B cell (primary cell): Measurements from ENCODE around the gene ITGB1. TPM values are rescaled to one million over a fixed set of nuclear protein-coding genes. Genes with fewer than 3 reads are reported as not detected.
A peak's percentile ranks its signal among the peaks of the same experiment; 100 is the strongest.
"Not testable (repeated sequence)": the region's sequence is repeated elsewhere in the genome, so short reads cannot be mapped to it uniquely, and the experiment has no call there.

Experiments used
- ATAC-seq: fragments of 200-7000 bp; cut with Tn5 transposase; one replicate; pipeline ENCODE4 v1.10.0; 2021; ENCODE audit warnings: low read depth, mild to moderate bottlenecking, moderate number of reproducible peaks, moderate library complexity
- CTCF ChIA-PET: fragments of 350-600 bp; sonication (Branson Sonifier 250); formaldehyde crosslinking; loops from one replicate; lab custom pipeline; 2021; ENCODE audit warnings: antibody characterized with exemption, inconsistent platforms; lab: Charles Lee
- POLR2A ChIA-PET: fragments of 350-600 bp; sonication (Branson Sonifier 250); formaldehyde crosslinking; loops from one replicate; lab custom pipeline; 2021; ENCODE audit warnings: antibody characterized with exemption; lab: Charles Lee
- DNase-seq: peaks from one replicate; pipeline ENCODE4 v3.0.0; 2013
- H2AFZ ChIP-seq: 2 replicates; pipeline ENCODE4 v1.6.1; 2012; ENCODE audit warnings: mild to moderate bottlenecking, low read depth, low read length; ENCODE audit not compliant: insufficient read depth, poor library complexity, severe bottlenecking
- H3K27ac ChIP-seq, 2 donors: 1 replicate in 1 of 2; 2 replicates in 1 of 2; pipeline ENCODE4 v1.5.1; 2012 to 2013; ENCODE audit warnings: low read length in 2 of 2, mild to moderate bottlenecking in 2 of 2, moderate library complexity in 1 of 2
- H3K27me3 ChIP-seq, 4 experiments: fragments of 200-600 bp in 1 of 4; sonication (generic) in 1 of 4; replicated peaks in 1 of 4; 1 replicate in 2 of 4; 2 replicates in 2 of 4; pipeline versions ENCODE4 v1.6.1 to v1.7.0; 2013 to 2016; ENCODE audit warnings: low read length in 3 of 4, mild to moderate bottlenecking in 2 of 4, mixed read lengths in 1 of 4, moderate library complexity in 1 of 4; ENCODE audit not compliant: insufficient read depth in 4 of 4, control insufficient read depth in 3 of 4; ENCODE audit errors: control extremely low read depth in 1 of 4
- H3K36me3 ChIP-seq, 2 experiments: replicated peaks in 1 of 2; 1 replicate in 1 of 2; 2 replicates in 1 of 2; pipeline versions ENCODE4 v1.6.1 to v1.7.1; 2013; ENCODE audit warnings: low read length in 1 of 2; ENCODE audit not compliant: insufficient read depth in 2 of 2, control insufficient read depth in 1 of 2; ENCODE audit errors: control extremely low read depth in 1 of 2, extremely low read depth in 1 of 2
- H3K4me1 ChIP-seq, 2 donors: fragments of 200-600 bp in 1 of 2; sonication (generic) in 1 of 2; 1 replicate in 1 of 2; 2 replicates in 1 of 2; pipeline versions ENCODE4 v1.5.1 to v1.6.1; 2013 to 2017; ENCODE audit warnings: low read length in 2 of 2; ENCODE audit not compliant: control insufficient read depth in 2 of 2, insufficient read depth in 2 of 2
- H3K4me2 ChIP-seq: replicated peaks from 2 replicates; pipeline ENCODE3; 2012; ENCODE audit warnings: mild to moderate bottlenecking, low read depth, low read length; ENCODE audit not compliant: poor library complexity, severe bottlenecking
- H3K4me3 ChIP-seq, 5 experiments: fragments of 200-600 bp in 1 of 5; sonication (generic) in 1 of 5; 1 replicate in 3 of 5; 2 replicates in 2 of 5; pipeline versions ENCODE4 v1.5.1 to v1.7.0; 2011 to 2016; ENCODE audit warnings: low read length in 4 of 5, mild to moderate bottlenecking in 4 of 5, low read depth in 2 of 5, control low read depth in 1 of 5, moderate library complexity in 1 of 5; ENCODE audit not compliant: insufficient read depth in 1 of 5; ENCODE audit errors: control extremely low read depth in 1 of 5, extremely low read depth in 1 of 5
- H3K79me2 ChIP-seq: fragments of 200-600 bp; sonication (generic); one replicate; pipeline ENCODE4 v1.6.0; 2016; ENCODE audit warnings: low read length; ENCODE audit not compliant: control insufficient read depth, insufficient read depth
- H3K9ac ChIP-seq: fragments of 200-600 bp; sonication (generic); 2 replicates; pipeline ENCODE4 v1.6.1; 2017; ENCODE audit warnings: mild to moderate bottlenecking, low read length, moderate library complexity
- H3K9me3 ChIP-seq, 3 donors: one replicate each; pipeline versions ENCODE4 v1.6.1 to v1.7.1; 2013; ENCODE audit warnings: low read length in 2 of 3; ENCODE audit not compliant: control insufficient read depth in 2 of 3, insufficient read depth in 1 of 3; ENCODE audit errors: control extremely low read depth in 1 of 3
- H4K20me1 ChIP-seq: 2 replicates; pipeline ENCODE4 v1.6.0; 2012; ENCODE audit warnings: mild to moderate bottlenecking, low read length; ENCODE audit not compliant: insufficient read depth, control insufficient read depth, poor library complexity, severe bottlenecking
- H3K27ac Mint-ChIP-seq: one replicate; pipeline ENCODE4 v1.8.0; 2021; ENCODE audit warnings: mixed read lengths
- H3K27me3 Mint-ChIP-seq: one replicate; pipeline ENCODE4 v1.8.0; 2021; ENCODE audit warnings: mixed read lengths
- H3K4me1 Mint-ChIP-seq: one replicate; pipeline ENCODE4 v1.8.0; 2021; ENCODE audit warnings: mixed read lengths
- H3K4me3 Mint-ChIP-seq: one replicate; pipeline ENCODE4 v1.8.0; 2021; ENCODE audit warnings: mixed read lengths
- H3K9me3 Mint-ChIP-seq: one replicate; pipeline ENCODE4 v1.8.0; 2022; ENCODE audit warnings: mixed read lengths; ENCODE audit not compliant: insufficient read depth
- EZH2 ChIP-seq: IDR thresholded peaks from 2 replicates; pipeline ENCODE4 v1.6.1; 2012; ENCODE audit warnings: borderline replicate concordance, low read depth, mild to moderate bottlenecking, moderate library complexity, low read length; ENCODE audit not compliant: insufficient read depth, poor library complexity, severe bottlenecking
- WGBS: methylation state at CpG from one replicate; pipeline ENCODE4 v1.1.5; 2013; ENCODE audit warnings: missing lambda C conversion rate; ENCODE audit not compliant: insufficient coverage; 5-methylcytosine and 5-hydroxymethylcytosine counted together
- intact Hi-C: fragments of 100-400 bp; cut with micrococcal nuclease; formaldehyde crosslinking; loops from one replicate; pipeline ENCODE4 v1.10.0; 2022
- polyA plus RNA-seq: library from polyadenylated mRNA; depleted of rRNA; stranded (reverse); fragments of >200 nt; gene quantifications from 2 replicates; pipeline ENCODE4 v1.2.3, GENCODE V29; 2012
- total RNA-seq, 2 donors: library from RNA; stranded (reverse); fragments of 120-200 nt in 1 of 2; gene quantifications; 1 replicate in 1 of 2; 2 replicates in 1 of 2; pipeline versions ENCODE4 v1.2.3 to v1.2.4, GENCODE V29; 2013 to 2022
- TF ChIP-seq, protein P1 (sequence below): fragments of 200-600 bp; IDR thresholded peaks from one replicate; pipeline ENCODE4 v1.8.0; 2022; ENCODE audit warnings: antibody characterized with exemption, mild to moderate bottlenecking

Gene ITGB1
- total and polyA plus RNA-seq, 2 donors (not counting 1 experiment from before 2014, with no cell fraction given), result 30.8 to 128 TPM

DNA sequence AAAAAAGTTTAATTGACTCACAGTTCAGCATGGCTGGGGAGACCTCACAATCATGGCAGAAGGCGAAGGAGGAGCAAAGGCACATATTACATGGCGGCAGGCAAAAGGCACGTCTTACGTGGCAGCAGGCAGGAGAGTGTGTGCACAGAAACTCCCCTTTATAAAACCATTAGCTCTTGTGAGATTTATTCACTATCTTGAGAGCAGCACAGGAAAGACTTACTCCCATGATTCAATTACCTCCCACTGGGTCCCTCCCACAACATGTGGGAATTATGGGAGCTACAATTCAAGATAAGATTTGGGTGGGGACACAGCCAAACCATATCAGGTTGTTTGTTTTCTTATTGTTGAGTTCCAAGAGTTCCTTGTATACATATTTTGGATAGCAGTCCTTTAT lies 34.3 kb upstream of the ITGB1 start:
- H2AFZ ChIP-seq, H3K36me3 ChIP-seq, POLR2A ChIA-PET, H3K4me3 Mint-ChIP-seq, H3K4me2 ChIP-seq, H3K4me3 ChIP-seq, H4K20me1 ChIP-seq, intact Hi-C loops, ATAC-seq, H3K27me3 Mint-ChIP-seq, H3K9ac ChIP-seq, H3K9me3 ChIP-seq, DNase-seq, H3K79me2 ChIP-seq, H3K27ac ChIP-seq, H3K27me3 ChIP-seq, H3K9me3 Mint-ChIP-seq: not testable (repeated sequence)
- 96% methylated on average over 4 of the region's 4 CpGs for WGBS
- Mint-ChIP-seq H3K4me1 (peaks cover 21% of the 10 kb centered on the region), H3K27ac (peak overlapping the region; percentile 51)
- H3K4me1 ChIP-seq, result peaks cover 8 to 10% of the 10 kb centered on the region in 2 donors
- CTCF ChIA-PET, result interaction anchor here (1.0 kb wide), 1 partner anchor 9 kb away, joined by 3 read pairs; no protein-coding TSS in a partner anchor

DNA sequence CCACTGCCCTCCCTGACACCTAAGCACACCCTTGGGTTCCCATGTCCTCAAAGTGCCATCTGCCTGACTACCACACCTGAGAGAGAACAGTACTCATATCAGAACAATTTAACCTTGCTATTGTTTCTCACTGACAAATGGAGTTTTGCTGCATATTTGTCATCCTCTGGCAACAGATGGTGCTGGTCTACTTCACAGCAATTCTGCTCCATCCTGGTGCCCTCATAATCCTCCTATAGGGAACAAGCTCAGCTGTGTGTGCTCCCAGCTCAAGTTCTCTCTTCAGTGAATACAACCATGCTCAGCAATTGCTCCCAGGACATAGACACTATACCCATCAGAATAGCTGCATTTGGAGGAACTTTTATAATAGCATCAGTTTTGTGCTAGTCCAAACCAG lies 32.8 kb upstream of the ITGB1 start:
- peaks cover 0 to 6% (median 0%) of the 10 kb centered on the region in 3 donors for H3K9me3 ChIP-seq
- intact Hi-C loops, result no loop called here
- DNase-seq (no peak), ATAC-seq (no peak)
- H3K9ac ChIP-seq, result no peak overlapping the region
- ChIA-PET CTCF (no interaction called here), POLR2A (interaction anchor here (0.6 kb wide), 1 partner anchor 124 kb away, joined by 3 read pairs; no protein-coding TSS in a partner anchor)
- H3K27me3 ChIP-seq, result no peaks in the 10 kb centered on the region
- H3K27me3 Mint-ChIP-seq, result no peaks in the 10 kb centered on the region
- H4K20me1 ChIP-seq, result no peaks in the 10 kb centered on the region
- peaks cover 14% of the 10 kb centered on the region for H3K4me1 Mint-ChIP-seq
- no peak overlapping the region for H3K27ac Mint-ChIP-seq
- H3K4me3 Mint-ChIP-seq, result no peak overlapping the region
- no peaks in the 10 kb centered on the region for H3K36me3 ChIP-seq
- H3K79me2 ChIP-seq, result no peaks in the 10 kb centered on the region
- no peak overlapping the region for H2AFZ ChIP-seq
- TF ChIP-seq, protein P1, sequence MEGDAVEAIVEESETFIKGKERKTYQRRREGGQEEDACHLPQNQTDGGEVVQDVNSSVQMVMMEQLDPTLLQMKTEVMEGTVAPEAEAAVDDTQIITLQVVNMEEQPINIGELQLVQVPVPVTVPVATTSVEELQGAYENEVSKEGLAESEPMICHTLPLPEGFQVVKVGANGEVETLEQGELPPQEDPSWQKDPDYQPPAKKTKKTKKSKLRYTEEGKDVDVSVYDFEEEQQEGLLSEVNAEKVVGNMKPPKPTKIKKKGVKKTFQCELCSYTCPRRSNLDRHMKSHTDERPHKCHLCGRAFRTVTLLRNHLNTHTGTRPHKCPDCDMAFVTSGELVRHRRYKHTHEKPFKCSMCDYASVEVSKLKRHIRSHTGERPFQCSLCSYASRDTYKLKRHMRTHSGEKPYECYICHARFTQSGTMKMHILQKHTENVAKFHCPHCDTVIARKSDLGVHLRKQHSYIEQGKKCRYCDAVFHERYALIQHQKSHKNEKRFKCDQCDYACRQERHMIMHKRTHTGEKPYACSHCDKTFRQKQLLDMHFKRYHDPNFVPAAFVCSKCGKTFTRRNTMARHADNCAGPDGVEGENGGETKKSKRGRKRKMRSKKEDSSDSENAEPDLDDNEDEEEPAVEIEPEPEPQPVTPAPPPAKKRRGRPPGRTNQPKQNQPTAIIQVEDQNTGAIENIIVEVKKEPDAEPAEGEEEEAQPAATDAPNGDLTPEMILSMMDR, result no peak
- TF ChIP-seq EZH2, result no peak
- H3K9me3 Mint-ChIP-seq, result no peaks in the 10 kb centered on the region
- H3K4me1 ChIP-seq, result peaks cover 6% of the 10 kb centered on the region in 2 donors
- no peak overlapping the region for H3K4me3 ChIP-seq
- H3K4me2 ChIP-seq, result no peak overlapping the region
- no peak overlapping the region for H3K27ac ChIP-seq
